Stimulated activated CD8-positive, alpha-beta memory T cell treated with anti-CD3 and anti-CD28 coated beads, Interleukin-12 subunit alpha, Interleukin-12 subunit beta, amount 100 ng/mL, for 24 hours (primary cell): Measurements from ENCODE around the gene ABCG1.

Experiments
- DNase-seq: peaks from one replicate; pipeline ENCODE4 v3.0.0-alpha.2; 2020; ENCODE audit errors: extremely low read depth

Gene ABCG1

DNA sequence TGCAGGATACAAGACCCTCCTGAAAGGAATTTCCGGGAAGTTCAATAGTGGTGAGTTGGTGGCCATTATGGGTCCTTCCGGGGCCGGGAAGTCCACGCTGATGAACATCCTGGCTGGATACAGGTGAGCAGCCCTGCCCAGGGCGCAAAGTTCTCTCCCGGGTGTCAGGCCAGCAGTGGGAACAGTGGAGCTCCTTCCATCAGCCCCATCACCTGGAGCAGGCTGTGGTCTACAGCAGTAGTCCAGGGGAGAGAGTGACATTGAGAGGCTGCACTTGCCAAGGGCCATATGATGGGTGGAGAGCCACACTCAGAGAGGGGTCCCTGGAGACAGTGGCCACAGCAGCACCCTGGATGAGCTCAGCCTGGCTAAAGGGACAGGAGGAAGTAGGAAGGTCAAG, 52.1 kb downstream of the ABCG1 start:
- no peak for DNase-seq

DNA sequence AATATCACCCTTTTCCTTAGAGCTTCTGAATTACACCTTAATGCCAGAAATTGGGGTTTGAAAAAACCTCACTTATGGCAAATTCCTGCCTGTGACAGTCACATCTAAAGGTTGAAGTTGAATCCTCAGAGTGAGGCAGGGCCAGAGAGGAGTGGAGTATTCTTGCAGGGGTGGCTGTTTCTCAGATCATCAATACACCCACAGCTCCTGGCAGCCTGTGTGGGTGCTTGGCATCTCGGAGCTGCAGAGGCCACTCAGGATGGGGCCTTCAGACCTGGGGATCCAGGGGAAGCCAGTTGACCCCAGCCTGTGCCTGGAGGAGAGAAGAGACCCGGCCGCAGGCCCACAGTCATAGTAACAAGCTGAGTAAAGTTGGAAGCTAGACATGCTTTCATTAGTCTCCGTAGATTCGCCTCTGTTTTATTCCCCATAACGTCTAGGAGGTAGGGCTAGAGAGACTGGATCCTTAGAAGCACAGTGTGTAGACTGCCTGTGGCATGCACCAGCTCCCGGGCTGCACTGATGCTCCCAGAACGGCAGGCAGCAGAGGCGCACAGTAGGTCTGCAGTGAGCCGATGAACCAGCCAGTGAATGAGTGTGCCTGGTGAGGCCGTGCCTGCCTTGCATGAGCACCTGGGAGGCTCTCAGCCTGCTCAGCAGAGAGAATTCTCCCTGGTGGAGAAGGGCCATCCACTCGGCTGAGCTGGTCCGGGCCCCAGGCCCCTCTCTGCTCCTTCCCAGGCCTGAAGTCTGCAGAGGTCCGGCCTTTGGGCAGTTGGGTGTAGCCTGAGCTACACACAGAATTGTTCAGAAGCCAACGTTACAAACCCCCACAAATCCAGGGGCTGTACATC, 53.4 kb downstream of the ABCG1 start:
- no peak for DNase-seq

DNA sequence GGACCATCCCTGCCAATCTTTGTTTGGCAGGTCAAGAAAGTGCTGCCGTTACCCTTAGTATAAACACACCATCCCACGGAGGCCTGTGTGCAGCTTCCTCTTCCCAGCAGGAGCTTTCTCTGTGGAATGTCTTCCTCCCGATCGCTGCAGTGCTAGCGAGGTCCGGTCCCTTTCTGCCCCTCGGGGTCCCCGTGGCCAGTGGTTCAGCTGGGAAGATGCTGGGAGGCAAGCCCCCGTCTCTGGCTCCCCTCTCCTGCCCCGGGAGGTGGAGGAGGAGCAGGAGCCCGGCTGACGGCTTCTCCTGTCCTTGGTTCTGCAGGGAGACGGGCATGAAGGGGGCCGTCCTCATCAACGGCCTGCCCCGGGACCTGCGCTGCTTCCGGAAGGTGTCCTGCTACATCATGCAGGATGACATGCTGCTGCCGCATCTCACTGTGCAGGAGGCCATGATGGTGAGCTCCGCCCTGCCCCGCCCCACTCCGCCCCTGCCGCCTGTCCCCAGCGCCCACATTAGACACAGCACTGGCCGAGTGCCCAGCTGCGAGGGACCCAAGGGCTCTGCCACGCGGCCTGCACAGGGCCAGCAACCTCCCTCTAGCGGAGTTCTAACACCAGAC, 54.2 kb downstream of the ABCG1 start:
- DNase-seq = no peak

DNA sequence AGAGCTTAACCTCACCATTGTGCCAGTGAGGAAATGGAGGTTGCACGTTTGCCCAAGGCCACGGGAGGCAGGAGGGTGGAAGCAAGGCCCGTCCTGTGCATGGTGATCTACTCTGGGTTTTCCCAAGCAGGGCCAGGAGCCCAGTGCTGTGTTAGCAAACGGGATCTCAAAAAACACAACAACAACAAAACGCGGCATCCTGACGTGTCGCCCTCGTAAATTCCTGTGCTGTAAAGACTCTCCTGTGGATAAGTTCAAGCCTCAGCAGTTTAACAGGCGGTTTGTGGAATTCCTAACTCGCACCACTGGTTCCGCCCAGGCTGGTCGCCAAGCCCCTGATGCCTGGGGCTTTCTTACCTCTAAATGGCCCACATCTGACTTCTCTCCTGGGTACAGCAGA, 57.1 kb downstream of the ABCG1 start:
- DNase-seq = no peak

DNA sequence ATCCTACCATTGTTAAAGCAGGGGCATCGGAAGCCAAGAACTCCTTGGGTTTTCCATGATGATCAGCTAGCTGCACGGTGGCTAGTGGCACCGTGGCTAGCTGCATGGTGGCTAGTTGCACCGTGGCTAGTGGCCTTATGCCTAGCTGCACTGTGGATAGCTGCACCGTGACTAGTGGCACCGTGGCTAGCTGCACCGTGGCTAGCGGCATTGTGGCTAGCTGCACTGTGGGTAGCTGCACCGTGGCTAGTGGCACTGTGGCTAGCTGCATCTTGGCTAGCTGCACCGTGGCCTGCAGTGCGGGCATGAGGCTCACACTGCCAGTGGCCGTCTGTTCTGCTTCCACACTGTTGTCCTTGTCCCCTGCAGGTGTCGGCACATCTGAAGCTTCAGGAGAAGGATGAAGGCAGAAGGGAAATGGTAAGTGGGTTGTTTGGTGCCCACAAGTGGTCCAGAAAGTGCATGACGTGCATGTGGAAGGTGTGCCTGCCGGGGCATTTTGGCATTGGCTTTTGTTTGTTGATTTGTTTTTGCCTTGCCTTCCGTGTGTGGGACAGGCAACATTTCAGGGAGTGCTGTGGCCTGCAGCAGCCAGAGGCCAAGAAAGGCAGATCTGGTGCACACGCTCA, 57.7 kb downstream of the ABCG1 start:
- no peak for DNase-seq

DNA sequence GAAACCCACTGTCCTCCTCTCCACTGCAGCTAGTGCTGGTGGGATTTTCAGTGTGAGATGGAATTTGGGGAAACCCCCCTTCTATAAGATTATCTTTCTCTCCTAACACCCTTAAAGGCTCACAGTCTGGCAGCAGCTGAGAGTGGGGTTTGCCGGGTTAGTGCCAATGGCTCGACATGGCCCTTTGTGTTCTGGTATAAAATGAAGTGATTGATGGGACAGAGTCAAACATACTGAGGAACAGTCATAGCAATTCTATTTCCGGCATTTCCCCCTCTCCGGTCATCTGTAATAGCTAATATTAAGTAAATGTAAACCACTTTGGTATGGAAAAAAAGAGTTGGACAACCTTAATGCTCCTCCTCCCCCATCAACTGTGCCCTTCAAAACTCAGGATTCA, 58.7 kb downstream of the ABCG1 start:
- no peak for DNase-seq

DNA sequence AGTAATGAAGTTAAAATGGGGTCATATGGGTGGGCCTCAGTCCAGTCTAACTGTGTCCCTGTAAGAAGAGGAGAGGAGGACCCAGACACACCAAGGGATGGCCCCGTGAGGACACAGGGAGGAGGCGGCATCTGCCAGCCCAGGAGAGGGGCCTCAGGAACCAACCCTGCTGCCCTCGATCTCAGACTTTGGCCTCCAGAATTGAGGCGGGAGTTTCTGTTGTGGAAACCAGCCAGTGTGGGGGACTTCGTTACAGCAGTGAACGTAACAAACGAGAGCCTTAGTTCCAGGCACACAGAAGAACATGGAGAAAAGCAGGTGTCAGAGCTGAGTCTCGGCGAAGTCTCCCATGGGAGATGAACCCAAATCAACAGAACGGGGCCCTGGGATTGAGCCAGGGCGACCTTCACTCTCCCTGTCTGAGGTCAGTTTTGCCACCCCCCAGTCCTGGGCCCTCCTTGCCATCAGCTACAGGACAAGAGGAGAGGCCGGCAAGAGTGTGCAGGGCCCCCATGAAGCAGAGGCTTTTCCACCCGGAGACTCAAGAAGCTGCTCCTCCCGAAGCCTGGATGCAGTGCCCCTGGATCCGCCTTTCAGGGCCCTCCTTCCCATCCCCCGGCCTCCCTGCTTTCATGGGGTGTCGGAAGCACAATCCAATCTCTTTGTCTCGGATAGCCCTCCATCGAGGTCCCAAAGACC, 59.7 kb downstream of the ABCG1 start:
- no peak for DNase-seq

DNA sequence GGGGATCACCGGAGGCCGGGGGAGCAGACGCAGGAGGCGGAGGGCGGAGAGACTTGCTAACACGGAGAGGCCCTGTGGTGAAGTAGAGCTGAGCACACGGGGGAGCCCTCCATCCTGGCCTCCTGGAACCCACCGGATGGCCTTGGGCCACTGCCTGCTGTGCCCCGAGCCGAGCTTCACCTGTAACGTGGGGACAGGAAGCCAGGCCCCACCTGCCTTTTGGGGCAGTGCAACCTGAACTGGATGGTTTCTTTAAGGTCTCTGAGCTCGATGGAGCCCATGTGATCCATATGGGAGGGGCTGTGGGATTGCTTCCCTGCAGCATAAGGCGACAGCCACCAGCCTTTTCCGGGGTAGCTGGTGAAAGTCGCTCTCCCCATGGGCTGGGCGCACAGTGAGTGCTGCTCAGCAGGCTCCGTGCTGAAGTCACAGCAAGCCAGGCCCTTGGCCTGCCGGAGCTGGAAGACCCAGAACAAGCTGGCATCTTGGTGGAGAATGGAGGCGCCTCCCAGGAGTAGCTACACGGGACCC, 60.5 kb downstream of the ABCG1 start:
- DNase-seq = no peak

DNA sequence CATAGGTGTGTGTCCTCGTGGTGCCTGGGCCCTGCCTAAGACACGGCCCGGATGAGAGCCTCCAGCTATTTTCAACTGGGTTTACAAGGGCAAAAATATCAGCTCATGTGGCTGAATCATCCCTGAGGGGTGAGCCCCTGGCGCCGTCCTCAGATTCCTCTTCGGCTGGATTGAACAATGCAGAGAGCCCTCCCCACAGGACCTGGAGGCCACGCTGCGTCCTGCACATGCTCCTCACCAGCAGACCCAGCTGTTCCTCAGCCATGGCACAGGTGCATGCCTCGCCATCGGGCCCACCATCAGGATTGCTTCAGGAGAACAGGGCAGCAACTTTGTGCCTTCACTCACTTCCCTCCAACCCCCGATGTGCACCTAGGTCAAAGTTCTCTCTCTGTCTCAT, 60.9 kb downstream of the ABCG1 start:
- no peak for DNase-seq

DNA sequence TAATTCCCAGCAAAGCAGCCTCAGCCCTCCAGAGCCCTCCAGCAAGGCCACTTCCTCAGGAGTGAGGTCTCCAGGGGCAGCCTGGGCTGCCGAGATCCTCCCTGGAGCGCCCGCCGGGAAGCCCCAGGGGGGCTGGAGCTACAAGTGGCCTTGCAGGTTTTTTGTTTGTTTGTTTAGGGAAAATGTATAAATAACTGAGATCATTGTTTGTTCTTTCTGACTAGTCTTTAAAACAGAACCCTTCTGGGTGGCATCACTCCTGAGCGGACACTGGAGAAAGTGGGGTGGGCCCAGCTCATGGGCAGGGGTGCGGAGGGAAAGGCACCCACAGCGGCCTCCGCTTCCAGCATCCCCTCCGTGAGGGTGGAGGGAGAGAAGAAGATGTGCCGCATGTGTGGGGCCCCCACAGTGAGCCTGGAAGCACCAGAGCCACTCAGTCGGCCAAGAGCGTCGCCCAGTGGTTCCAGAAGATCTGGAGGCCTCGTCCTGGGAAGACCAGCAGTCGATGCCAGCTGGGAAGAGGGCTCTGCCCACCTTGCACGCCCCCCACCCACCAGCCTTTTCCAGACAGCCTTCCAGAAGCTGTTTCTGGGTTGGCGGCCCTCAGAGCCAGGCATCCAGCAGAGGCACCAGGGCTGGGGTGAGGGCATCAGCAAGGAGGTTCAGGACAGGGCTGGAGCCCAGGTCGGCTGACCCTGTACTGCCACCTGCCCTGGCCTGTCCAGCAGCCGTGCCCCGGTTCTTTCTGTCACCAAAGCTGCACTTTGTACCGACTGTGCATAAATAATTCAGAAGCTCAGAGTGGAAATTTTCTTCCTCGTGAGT, 61.6 kb downstream of the ABCG1 start:
- no peak for DNase-seq

DNA sequence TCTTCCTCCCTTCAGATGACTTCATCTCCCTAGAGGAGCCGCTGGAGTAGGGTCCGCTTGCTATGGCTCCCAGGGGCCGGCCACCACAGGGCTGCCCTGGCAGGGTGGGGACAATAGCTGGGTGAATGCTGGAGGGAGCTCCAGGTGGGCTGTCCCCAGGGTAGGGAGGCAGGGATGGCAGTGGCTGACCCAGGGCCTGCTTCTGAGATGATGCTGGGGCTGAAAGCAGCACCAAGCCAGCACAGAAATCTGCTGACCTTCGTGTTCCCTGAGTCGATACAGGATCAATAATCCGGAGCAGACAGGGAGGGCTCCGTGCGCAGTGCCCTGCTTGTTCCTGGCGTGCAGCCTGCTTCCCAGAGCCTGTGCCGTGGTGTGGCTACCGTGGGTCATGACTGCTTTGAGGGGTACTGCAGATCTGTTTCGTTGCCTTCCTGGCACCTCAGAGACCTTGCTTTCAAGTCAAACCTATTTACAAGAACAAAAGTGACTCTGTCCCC, 62.3 kb downstream of the ABCG1 start:
- DNase-seq = no peak

DNA sequence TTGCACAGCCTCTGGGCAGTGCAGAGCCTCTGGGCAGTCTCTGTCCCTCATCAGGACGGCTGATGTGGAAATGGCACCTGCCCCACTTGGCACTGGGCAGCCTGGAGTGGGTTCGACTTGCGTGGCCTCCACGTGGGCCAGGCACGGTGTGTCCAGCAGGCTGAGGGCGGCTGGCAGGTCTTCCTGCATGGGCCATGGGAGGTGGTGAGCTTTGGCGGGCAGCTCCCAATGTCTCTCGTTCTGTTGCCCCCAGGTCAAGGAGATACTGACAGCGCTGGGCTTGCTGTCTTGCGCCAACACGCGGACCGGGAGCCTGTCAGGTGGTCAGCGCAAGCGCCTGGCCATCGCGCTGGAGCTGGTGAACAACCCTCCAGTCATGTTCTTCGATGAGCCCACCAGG, 63.1 kb downstream of the ABCG1 start:
- no peak for DNase-seq

DNA sequence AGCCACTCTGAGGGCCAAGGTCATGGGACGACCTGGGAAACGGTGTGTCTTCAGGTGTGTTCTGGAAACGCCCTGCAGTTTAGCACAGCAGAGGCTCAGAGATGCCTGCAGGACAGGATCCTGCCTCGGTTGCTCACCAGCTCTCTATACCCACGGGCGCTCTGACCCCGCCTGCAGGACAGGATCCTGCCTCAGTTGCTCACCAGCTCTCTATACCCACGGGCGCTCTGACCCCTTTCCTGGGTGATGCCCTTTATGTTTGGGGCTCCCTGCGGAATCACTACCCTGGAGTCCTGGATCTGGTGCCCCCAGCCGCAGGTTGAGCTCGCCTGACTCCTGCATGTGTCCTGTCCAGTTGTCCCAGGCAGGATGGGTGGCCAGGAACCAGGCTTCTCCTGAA, 63.8 kb downstream of the ABCG1 start:
- no peak for DNase-seq

DNA sequence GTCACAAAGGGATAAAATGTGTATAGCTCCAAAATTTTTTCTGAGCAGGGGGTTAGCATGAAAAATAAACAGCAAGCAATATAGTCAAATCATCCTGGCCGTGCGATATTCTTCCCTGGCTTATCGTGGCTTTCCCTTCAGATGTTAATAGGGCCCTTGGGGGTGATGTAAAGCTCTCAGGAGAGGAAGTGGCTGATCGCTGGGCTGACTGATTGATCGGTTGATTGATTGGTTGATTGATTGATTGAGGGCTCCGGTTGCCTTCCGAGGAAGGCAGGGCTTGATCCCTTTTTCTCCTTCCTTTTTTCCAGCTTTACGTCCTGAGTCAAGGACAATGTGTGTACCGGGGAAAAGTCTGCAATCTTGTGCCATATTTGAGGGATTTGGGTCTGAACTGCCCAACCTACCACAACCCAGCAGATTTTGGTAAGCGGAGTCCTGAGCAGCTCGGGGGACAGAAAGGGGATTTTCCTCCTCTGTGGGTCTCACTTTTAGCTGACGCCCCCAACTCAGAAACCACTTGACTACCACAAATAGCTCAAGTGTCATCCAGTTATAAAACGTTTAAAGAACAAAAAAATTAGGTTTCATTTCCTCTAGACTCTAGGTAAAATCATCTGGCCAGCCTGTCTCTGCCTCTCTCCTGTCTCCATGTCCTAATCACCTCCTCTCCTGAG, 66.8 kb downstream of the ABCG1 start:
- no peak for DNase-seq

DNA sequence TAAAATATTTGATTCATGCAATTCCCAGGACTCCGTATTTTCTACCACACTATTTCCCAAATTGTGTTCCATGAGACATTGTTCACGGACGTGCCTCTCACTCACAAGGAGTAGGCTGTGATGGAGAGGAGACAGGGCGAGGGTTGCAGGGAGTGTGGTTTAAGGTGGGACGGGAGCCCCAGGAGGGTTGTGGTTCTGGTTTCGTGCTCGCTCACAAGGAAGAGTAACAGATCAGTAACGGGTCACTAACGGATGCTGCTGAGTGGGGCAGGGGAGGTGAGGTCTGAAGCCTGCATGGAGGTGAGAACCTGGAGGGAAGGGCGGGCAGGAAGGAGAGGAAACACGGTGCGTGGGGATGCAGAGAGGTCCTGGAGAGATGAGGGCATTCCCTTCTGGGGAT, 67.5 kb downstream of the ABCG1 start:
- DNase-seq = no peak

DNA sequence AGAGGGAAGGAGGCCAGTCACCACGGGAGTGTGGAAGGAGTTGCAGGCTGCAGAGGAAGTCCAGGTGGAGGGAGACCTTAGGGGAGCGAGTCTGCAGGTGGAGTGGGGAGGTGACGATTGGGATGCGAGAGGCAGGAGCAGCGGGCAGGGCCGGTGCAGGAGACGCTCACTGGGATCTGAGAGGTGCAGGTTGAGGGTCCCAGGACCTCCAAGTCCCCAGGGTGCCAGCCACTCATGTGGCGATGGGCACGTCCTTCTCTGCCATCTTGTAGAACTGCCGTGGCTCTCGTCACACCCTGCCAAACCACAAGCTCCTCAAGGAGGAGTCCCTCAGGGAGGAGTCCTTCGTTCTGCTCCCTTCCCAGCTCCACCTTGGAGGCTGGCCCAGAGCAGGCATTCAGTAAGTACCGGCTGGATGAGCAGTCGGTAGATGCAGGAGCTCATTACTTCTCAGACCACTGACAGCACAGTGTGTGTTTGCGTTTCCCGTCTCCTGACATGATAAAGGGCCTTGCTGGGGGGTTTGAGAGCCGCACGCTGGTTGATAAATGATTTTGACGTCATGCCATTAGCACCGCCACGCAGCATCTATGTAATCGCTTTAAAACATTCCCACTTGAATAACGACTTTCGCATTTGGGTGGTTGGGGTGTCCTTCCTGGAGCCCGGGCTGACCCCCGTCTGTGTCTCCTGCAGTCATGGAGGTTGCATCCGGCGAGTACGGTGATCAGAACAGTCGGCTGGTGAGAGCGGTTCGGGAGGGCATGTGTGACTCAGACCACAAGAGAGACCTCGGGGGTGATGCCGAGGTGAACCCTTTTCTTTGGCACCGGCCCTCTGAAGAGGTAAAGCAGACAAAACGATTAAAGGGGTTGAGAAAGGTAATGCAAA, 68.5 kb downstream of the ABCG1 start:
- no peak for DNase-seq

DNA sequence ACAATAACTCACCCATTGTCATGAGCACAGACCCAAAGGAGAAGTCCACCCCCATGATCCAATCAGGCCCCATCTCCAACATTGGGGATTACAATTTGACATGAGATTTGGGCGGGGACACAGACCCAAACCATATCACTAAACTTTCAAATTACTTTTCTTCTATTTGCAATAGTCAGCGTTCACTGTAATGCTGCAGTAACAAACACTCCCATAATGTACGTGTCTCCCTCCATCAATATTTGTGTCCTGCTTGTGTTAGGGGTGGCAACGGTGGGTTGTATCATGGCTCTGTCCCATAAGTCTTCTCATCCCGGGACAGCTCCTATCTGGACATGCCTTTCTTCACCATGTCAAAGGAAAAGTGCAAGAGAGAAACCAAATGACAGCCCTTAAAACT, 70.0 kb downstream of the ABCG1 start:
- no peak for DNase-seq

DNA sequence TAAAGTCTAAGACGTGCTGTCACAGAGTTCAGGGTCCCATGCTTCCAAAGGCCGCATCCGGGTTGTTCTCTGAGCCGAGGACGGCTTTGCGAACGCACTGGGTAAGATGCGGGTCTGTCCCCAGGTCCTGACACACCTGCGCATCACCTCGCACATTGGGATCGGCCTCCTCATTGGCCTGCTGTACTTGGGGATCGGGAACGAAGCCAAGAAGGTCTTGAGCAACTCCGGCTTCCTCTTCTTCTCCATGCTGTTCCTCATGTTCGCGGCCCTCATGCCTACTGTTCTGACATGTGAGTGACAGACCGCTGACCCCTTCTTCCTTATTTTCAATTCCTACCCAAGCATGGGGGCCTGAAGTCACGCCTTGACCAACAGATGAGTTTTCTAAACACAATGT, 71.0 kb downstream of the ABCG1 start:
- no peak for DNase-seq

DNA sequence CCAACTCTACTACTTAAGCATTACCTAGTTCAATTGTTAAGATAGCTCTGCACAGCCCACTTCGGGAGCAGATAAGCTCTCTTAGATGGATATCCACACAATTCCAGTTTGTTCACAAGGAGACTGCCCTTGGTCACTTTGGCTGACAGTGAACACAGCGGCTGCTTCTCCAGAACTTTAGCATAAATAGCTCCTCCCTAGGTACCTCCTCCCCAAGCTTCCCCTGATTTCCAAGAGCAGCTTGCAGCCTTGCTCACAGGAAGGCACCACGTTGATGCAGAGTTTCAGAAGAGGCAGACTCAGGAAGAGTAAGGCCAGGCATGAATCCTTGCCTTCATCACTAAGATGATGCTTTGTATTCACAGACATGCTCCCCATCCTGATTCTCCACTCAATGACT, 71.6 kb downstream of the ABCG1 start:
- no peak for DNase-seq
